ENCODE results near the gene TMEM247. TPM values are rescaled to one million over a fixed set of nuclear protein-coding genes. Genes with fewer than 3 reads are reported as not detected.

Gene TMEM247
- total and polyA plus RNA-seq, 10 of the 15 experiments (the other 5 are each of a cell fraction or from before 2014, with no cell fraction given) = not detected

- no TSS peak for BruUV-seq (replicated peaks)
- no peak overlapping the region for H3K9ac ChIP-seq (ENCODE audit: control insufficient read depth, insufficient read depth, low read length)
- H3K4me3 ChIP-seq = no peak overlapping the region
- in situ Hi-C loops (cut with MboI) (no loop called here), intact Hi-C loops (cut with micrococcal nuclease; ENCODE audit: unreplicated experiment) (loop anchor here (10.0 kb wide), 1 partner anchor 815 kb away; no protein-coding TSS in a partner anchor)
- no peaks in the 10 kb centered on the region; a peak in 1 of 4 replicates for H3K36me3 ChIP-seq (ENCODE audit: control insufficient read depth in 2 of 2, insufficient read depth in 2 of 2, low read length in 1 of 2)
- ChIA-PET SMC1A (ENCODE audit: uncharacterized antibody, unreplicated experiment) (no interaction called here), RAD21 (ENCODE audit: unreplicated experiment) (no interaction called here), CTCF (interaction anchor here (0.5 to 2.3 kb wide), 2 partner anchors 13 to 348 kb away, joined by 4 to 7 read pairs; no protein-coding TSS in a partner anchor), POLR2A (no interaction called here)
- TF ChIP-seq SPI1 (IDR thresholded peaks at IDR 0.05; ENCODE audit: borderline replicate concordance, insufficient read depth, low read depth, low read length) (no peak), ZNF24 (IDR thresholded peaks at IDR 0.05) (no peak), RELA (IDR thresholded peaks at IDR 0.05; ENCODE audit: borderline replicate concordance, partially characterized antibody) (no peak), ZSCAN29 (IDR thresholded peaks at IDR 0.05) (no peak), STAT1 (conservative IDR thresholded peaks at IDR 0.05) (no peak), RAD51 (IDR thresholded peaks at IDR 0.05) (no peak), MTA2 (IDR thresholded peaks at IDR 0.05; ENCODE audit: low read depth) (no peak), ZBED1 (IDR thresholded peaks at IDR 0.05; ENCODE audit: borderline replicate concordance) (no peak), HDGF (IDR thresholded peaks at IDR 0.05) (no peak), ETV6 (conservative IDR thresholded peaks at IDR 0.05 in 1 of 2, IDR thresholded peaks at IDR 0.05 in 1 of 2; ENCODE audit: borderline replicate concordance in 1 of 2, low read depth in 1 of 2) (no peak), PRDM15 (CRISPR knock-in tag; IDR thresholded peaks at IDR 0.05) (no peak), KAT2A (conservative IDR thresholded peaks at IDR 0.05; ENCODE audit: control insufficient read depth, low read depth, low read length) (no peak), ATF2 (IDR thresholded peaks at IDR 0.05; ENCODE audit: low read length) (no peak), TARDBP (IDR thresholded peaks at IDR 0.05; ENCODE audit: borderline replicate concordance) (no peak)
- no peak overlapping the region for H2AFZ ChIP-seq (ENCODE audit: control insufficient read depth, low read depth, low read length)
- H3K27me3 ChIP-seq (replicated peaks in 1 of 2; ENCODE audit: control insufficient read depth in 2 of 2, insufficient read depth in 2 of 2, low read length in 1 of 2) = no peaks in the 10 kb centered on the region
- H3K4me1 ChIP-seq (ENCODE audit: control insufficient read depth, insufficient read depth, low read length) = no peaks in the 10 kb centered on the region
- no peak for DNase-seq (ENCODE audit: low read depth, low spot score)
- ATAC-seq = no peak
- H3K9me3 ChIP-seq (replicated peaks; ENCODE audit: control insufficient read depth, insufficient read depth, low read length) = no peaks in the 10 kb centered on the region; the same call in 2 of the 3 replicates
- H4K20me1 ChIP-seq (ENCODE audit: control insufficient read depth, insufficient read depth) = no peaks in the 10 kb centered on the region
- no peak for FAIRE-seq
- no peaks in the 10 kb centered on the region for H3K79me2 ChIP-seq (ENCODE audit: control insufficient read depth, insufficient read depth, low read length)
- no peak overlapping the region for H3K27ac ChIP-seq (ENCODE audit: control insufficient read depth, insufficient read depth)
- H3K4me2 ChIP-seq (ENCODE audit: control insufficient read depth, insufficient read depth) = no peak overlapping the region
Observed at GRCh38 chr2:46449700-46450099, 29.7 kb upstream of the TMEM247 start.

Data from GM12878 (cell line).